K562 (cell line): ENCODE data around the gene SLC22A9. TPM values are rescaled to one million over a fixed set of nuclear protein-coding genes. Genes with fewer than 3 reads are reported as not detected.

Experiments
- ATAC-seq: fragments of 200-7000 bp; cut with Tn5 transposase; 3 replicates; pipeline ENCODE4 v1.9.1; 2020; ENCODE audit warnings: moderate library complexity
- BruUV-seq: library from RNA; stranded (reverse); fragments of 400-500 nt; replicated peaks from 2 replicates; lab custom pipeline; 2021; lab: Mats Ljungman, UMichigan
- CTCF ChIA-PET: fragments of 300-600 bp; formaldehyde crosslinking; extraction: SDS; loops from one replicate; lab custom pipeline; 2021; ENCODE audit warnings: low intra/inter-chr PET ratio; lab: Yijun Ruan, JAX
- POLR2A ChIA-PET: fragments of 300-600, 350-650 bp; sonication (Branson Sonifier 250); formaldehyde crosslinking; extraction: SDS; loops from one replicate; lab custom pipeline; 2021; ENCODE audit warnings: antibody characterized with exemption, inconsistent platforms; lab: Yijun Ruan, JAX
- DNase-seq, 4 experiments: peaks; one replicate each; pipeline versions ENCODE4 v3.0.0 to v3.0.0-alpha.2; 2011 to 2018; ENCODE audit warnings: low spot score in 3 of 4, mixed read lengths in 3 of 4; ENCODE audit errors: extremely low read depth in 1 of 4
- FAIRE-seq: peaks from 2 replicates; lab custom pipeline; 2011; peaks lifted over from hg19 to GRCh38; lab: Jason Lieb, UNC
- H2AFZ ChIP-seq: 2 replicates; pipeline ENCODE4 v1.6.0; 2011; ENCODE audit warnings: low read depth, low read length, control low read depth, inconsistent platforms
- H3K27ac ChIP-seq: fragments of 200-600 bp; 3 replicates; pipeline ENCODE4 v1.8.0; 2011; ENCODE audit warnings: low read depth, mild to moderate bottlenecking, control low read depth, inconsistent platforms, low read length, moderate library complexity, mixed read lengths; ENCODE audit errors: extremely low read depth
- H3K27me3 ChIP-seq, 2 experiments: fragments of 300-600 bp in 1 of 2; 2 replicates in 1 of 2; 3 replicates in 1 of 2; pipeline versions ENCODE4 v1.6.0 to v1.8.0; 2011; ENCODE audit warnings: inconsistent platforms in 2 of 2, low read length in 2 of 2, mild to moderate bottlenecking in 1 of 2, mixed read lengths in 1 of 2, moderate library complexity in 1 of 2; ENCODE audit not compliant: control insufficient read depth in 2 of 2, insufficient read depth in 2 of 2
- H3K36me3 ChIP-seq: fragments of 300-600 bp; 3 replicates; pipeline ENCODE4 v1.8.0; 2011; ENCODE audit warnings: mild to moderate bottlenecking, low read length, inconsistent platforms; ENCODE audit not compliant: control insufficient read depth, insufficient read depth
- H3K4me1 ChIP-seq, 2 experiments: fragments of 200-600 bp in 1 of 2; replicated peaks in 1 of 2; 2 replicates in 1 of 2; 3 replicates in 1 of 2; pipeline versions ENCODE4 v1.5.1 to v1.8.0; 2011; ENCODE audit warnings: inconsistent platforms in 2 of 2, low read length in 2 of 2, mild to moderate bottlenecking in 1 of 2, mixed read lengths in 1 of 2, moderate library complexity in 1 of 2; ENCODE audit not compliant: control insufficient read depth in 2 of 2, insufficient read depth in 2 of 2
- H3K4me2 ChIP-seq: 2 replicates; pipeline ENCODE4 v1.6.1; 2011; ENCODE audit warnings: low read length, control low read depth, inconsistent platforms, mixed read lengths; ENCODE audit not compliant: insufficient read depth
- H3K4me3 ChIP-seq: fragments of 200-600 bp; sonication (generic), shearing (Covaris generic); 2 replicates; pipeline ENCODE4 v1.5.1; 2016; ENCODE audit warnings: control low read depth, inconsistent platforms
- H3K79me2 ChIP-seq: fragments of 200-600 bp; 3 replicates; pipeline ENCODE4 v1.8.0; 2011; ENCODE audit warnings: low read length, inconsistent platforms; ENCODE audit not compliant: control insufficient read depth, insufficient read depth
- H3K9ac ChIP-seq, 2 experiments: 2 replicates each; pipeline versions ENCODE4 v1.6.0 to v1.6.1; 2011; ENCODE audit warnings: low read depth in 2 of 2, low read length in 2 of 2, control low read depth in 1 of 2, inconsistent platforms in 1 of 2, mild to moderate bottlenecking in 1 of 2, mixed read lengths in 1 of 2; ENCODE audit not compliant: insufficient read depth in 1 of 2
- H3K9me1 ChIP-seq: one replicate; pipeline ENCODE4 v1.6.0; 2011; ENCODE audit warnings: inconsistent platforms, mild to moderate bottlenecking, low read length, moderate library complexity; ENCODE audit not compliant: control insufficient read depth, insufficient read depth
- H3K9me3 ChIP-seq: replicated peaks from 2 replicates; pipeline ENCODE4 v1.5.1; 2011; ENCODE audit warnings: low read depth, low read length, inconsistent platforms; ENCODE audit not compliant: control insufficient read depth, insufficient read depth
- H4K20me1 ChIP-seq: replicated peaks from 2 replicates; pipeline ENCODE4 v1.6.1; 2011; ENCODE audit warnings: low read length, inconsistent platforms, mixed read lengths; ENCODE audit not compliant: control insufficient read depth, insufficient read depth
- PHF8 ChIP-seq: fragments of 200-600 bp; sonication (generic); IDR thresholded peaks from 2 replicates; pipeline ENCODE4 v1.6.1; 2012; ENCODE audit warnings: mixed run types, mild to moderate bottlenecking, inconsistent platforms, low read length, moderate library complexity, borderline replicate concordance
- ZHX1 ChIP-seq: fragments of 150-350 bp; conservative IDR thresholded peaks from 2 replicates; pipeline ENCODE4 v1.6.1; 2014; ENCODE audit warnings: low read length
- WGBS: fragments of 100-300 bp; shearing (Covaris generic); methylation state at CpG from one replicate; pipeline ENCODE4 v1.1.6; 2016; ENCODE audit warnings: low coverage, mixed read lengths; ENCODE audit not compliant: insufficient coverage; ENCODE audit errors: missing lambda C conversion rate; 5-methylcytosine and 5-hydroxymethylcytosine counted together
- in situ Hi-C: fragments of 300-500 bp; cut with MboI; formaldehyde crosslinking; loops from 4 replicates; pipeline ENCODE4 v1.15.0; 2018; ENCODE audit warnings: inconsistent platforms, mixed read lengths
- intact Hi-C: fragments of 100-400 bp; cut with micrococcal nuclease; formaldehyde crosslinking; loops from 2 replicates; pipeline ENCODE4 v1.14.2; 2022
- polyA plus RNA-seq, 8 experiments: library from polyadenylated mRNA; depleted of rRNA in 4 of 8; stranded (reverse) in 5 of 8; unstranded in 3 of 8; fragments of >200 nt; fragmentation: Nextera tagmentation in 2 of 8; fragmentation: Illumina TruSeq in 1 of 8; extraction: Ambion mirVana in 2 of 8; extraction: Trizol in 1 of 8; gene quantifications; 2 replicates each; pipeline versions ENCODE4 v1.2.1 to v1.2.3, GENCODE V29; 2011 to 2014; ENCODE audit warnings: inconsistent platforms in 1 of 8, missing spikeins in 1 of 8
- total RNA-seq, 7 experiments: library from RNA; depleted of rRNA in 6 of 7; stranded (reverse); fragments of >200 nt in 6 of 7; fragmentation: Illumina TruSeq in 2 of 7; extraction: Trizol in 2 of 7; gene quantifications; 2 replicates each; pipeline versions ENCODE4 v1.2.1 to v1.2.3, GENCODE V29; 2011 to 2021; ENCODE audit warnings: low replicate concordance in 1 of 7

The SLC22A9 gene
- total and polyA plus RNA-seq, 9 of the 15 experiments (the other 6 are each of a cell fraction or from before 2014, with no cell fraction given), result not detected

- Histone ChIP-seq H3K4me3 (no peak overlapping the region), H2AFZ (no peak overlapping the region), H3K79me2 (no peaks in the 10 kb centered on the region), H3K27ac (no peak overlapping the region), H3K4me2 (no peak overlapping the region), H3K4me1 (no peaks in the 10 kb centered on the region), H3K36me3 (no peaks in the 10 kb centered on the region), H4K20me1 (no peaks in the 10 kb centered on the region), H3K27me3 (peaks cover 0 to 12% of the 10 kb centered on the region in 2 experiments; a peak in 2 of 5 replicates), H3K9me3 (no peaks in the 10 kb centered on the region), H3K9me1 (no peaks in the 10 kb centered on the region), H3K9ac (no peak overlapping the region)
- DNase-seq (no peak), ATAC-seq (no peak), FAIRE-seq (no peak)
- BruUV-seq, result no TSS peak
- CTCF ChIA-PET, result no interaction called here
- POLR2A ChIA-PET, result interaction anchor here (0.6 to 0.7 kb wide), 2 partner anchors 26 to 270 kb away, joined by 3 to 4 read pairs; no protein-coding TSS in a partner anchor
- intact Hi-C loops, result no loop called here
- TF ChIP-seq ZHX1 (no peak), PHF8 (no peak)
- in situ Hi-C loops, result no loop called here
- WGBS, result 0% methylated on average over 2 of the region's 2 CpGs
Measured at GRCh38 chr11:63417174-63417852, 47.7 kb downstream of the SLC22A9 start.
